ENCODE measurements around the gene MUSTN1.

- TF ChIP-seq CTCF (conservative IDR thresholded peaks at IDR 0.05; ENCODE audit: low read length), result no peak
- no peak for TF ChIP-seq EZH2phosphoT487 (IDR thresholded peaks at IDR 0.05; ENCODE audit: borderline replicate concordance, low read depth, low read length)
Observed at GRCh38 chr3:52846432-52846965, 11.7 kb upstream of the MUSTN1 start.

Measured in OCI-LY7 (cell line).